HG02943 (cell line): ENCODE measurements around the gene LRP2BP.
"Not testable (repeated sequence)": the region's sequence is repeated elsewhere in the genome, so short reads cannot be mapped to it uniquely, and the experiment has no call there.

Source experiments
- ATAC-seq: cut with Tn5 transposase; IDR thresholded peaks from one replicate; pipeline ENCODE4 v1.9.1; 2021; ENCODE audit warnings: mild to moderate bottlenecking, low read depth, moderate library complexity; ENCODE audit not compliant: unreplicated experiment

The LRP2BP gene

DNA sequence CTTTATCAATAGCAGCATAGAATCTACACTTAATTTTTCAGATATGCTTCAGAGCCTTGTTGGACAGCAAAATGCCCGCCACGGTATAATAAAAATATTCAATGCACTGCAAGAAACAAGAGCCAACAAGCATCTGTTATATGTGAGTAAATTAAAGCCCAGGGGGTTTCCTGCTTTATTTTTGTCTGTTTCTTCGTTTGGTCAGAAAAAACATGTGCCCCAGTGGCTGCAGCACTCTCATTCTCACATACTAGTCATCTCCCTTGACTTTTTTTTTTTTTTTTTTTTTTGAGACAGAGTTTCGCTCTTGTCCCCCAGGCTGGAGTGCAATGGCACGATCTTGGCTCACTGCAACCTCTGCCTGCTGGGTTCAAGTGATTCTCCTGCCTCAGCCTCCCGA is 33.2 kb downstream of the LRP2BP start:
- not testable (repeated sequence) for ATAC-seq

DNA sequence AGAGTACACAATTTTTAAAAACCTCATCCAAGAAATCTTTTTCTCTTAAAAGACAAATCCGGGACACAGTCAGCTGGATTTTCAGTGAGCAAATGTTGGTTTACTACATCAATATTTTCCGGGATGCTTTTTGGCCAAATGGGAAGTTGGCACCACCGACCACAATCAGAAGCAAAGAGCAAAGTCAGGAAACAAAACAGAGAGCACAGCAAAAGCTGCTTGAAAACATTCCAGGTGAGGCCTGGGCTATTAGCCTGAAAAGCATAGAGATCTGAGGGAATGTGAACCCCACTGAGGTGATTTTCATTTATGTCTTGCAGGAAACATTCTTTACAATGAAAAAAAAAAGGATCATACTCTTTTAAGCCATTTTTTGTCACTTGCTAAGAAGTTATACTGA is 33.9 kb downstream of the LRP2BP start:
- no peak for ATAC-seq

DNA sequence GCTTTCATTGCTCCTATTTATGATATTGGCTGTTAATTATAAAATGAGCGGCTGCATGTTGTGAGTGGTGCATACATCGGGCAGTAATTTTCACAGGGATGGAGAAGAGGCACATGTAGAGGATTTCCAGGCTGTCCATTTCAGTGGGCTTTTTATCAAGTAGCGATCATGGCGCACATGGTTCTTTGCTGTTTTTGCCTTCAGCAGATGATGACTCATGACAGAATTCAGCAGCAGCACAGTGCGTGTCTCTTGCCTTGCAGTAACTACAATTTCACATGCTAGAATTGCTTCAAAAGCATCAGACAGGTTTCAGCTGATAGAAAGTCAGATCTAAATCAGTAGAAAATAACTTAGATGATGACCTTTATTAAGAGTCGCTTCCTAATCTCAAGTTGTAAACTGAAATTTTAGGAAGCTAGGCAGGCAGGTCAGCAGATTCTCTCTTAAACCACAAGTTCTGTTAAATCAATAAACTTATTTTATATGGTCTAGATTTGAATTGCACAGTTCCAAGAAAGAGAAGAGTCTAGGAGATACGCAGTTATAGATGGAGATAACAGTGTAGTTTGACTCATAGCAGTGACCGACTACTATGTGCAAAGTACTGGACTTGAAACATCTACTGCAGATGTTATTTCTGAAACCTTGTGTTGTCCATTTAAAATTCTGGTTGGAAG is 35.8 kb downstream of the LRP2BP start:
- ATAC-seq, result no peak

DNA sequence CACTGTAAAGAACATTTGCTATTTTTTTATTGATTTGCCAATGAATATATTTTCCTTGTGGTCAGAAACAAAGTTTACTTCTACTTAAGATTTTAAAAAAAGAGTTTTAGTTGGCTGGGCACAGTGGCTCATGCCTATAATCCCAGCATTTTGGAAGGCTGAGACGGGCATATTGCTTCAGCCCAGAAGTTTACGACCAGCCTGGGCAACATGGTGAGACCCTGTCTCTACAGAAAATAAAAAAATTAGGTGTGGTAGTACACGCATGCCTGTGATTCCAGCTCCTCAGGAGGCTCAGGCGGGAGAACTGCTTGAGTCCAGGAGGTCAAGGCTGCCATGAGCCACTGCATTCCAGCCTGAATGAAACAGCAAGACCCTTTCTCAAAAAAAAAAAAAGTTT is 36.8 kb downstream of the LRP2BP start:
- no peak for ATAC-seq

DNA sequence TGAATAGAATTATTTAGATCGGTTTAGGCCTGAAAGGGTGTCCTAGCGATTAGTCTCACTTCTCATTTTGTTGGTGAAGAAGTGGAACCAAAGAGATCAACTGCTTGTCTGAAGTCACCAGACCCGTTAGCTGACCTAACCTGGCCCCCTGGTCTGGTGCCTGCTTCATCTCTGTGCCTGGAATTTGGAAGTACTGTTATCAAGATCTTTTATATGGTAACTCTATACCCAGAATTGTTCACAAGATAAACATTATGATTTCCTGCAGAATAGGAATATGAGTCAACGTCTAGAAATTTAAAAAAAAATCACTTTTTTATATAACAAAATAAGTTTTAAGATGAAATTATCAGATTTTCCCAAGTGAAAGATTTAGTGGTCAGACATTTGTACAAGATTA is 37.2 kb downstream of the LRP2BP start:
- no peak for ATAC-seq

DNA sequence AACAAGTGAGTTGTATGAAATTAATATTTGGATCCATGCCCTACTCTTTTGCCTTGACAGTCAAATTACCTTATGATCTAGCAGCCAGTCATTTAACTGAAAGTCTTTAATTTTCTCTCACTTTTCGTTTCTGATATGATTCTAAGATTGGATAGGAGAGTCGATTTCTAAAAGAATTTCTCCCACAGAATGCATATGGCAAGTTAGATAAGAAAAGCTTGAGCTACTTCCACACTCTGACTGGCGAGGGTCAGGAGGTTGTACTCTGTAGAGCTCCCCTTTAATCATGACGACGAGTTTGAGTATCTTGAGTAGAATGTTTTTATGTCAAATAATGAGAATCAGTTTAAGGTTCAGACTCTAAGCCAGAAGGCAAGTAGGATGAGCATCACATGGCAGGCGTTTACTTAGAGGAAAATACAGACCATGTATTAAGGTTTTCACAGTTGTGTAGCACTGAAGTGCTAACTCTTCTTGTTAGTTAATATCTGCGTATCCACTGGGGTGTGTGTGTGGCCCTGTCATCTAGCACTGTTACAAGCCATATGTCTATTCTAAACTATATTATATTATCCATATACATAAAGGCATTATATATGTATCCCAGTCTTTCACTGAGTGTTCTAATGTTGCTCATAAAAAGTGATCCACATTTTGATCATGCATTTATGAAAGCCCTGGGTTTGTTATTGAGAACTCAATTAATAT is 37.8 kb downstream of the LRP2BP start:
- no peak for ATAC-seq

DNA sequence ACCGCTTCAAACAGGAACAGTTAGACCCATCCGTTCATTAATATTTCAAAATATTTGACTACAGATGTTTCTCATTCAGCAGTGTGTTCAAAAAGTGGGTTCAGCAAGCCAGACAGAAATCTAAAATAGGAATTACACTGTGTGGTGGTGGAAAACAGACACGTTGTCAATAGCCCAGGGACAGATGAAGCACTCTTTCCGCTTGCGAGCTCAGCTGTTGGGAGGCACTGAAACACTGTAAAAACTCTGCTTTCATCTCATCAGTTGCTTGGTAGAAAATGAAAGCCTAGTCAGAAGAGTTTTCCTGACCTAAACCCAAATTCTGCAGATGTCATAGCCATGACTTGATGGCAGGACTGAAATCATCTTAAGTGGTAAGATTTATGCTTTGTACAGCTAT is 38.5 kb downstream of the LRP2BP start:
- no peak for ATAC-seq

DNA sequence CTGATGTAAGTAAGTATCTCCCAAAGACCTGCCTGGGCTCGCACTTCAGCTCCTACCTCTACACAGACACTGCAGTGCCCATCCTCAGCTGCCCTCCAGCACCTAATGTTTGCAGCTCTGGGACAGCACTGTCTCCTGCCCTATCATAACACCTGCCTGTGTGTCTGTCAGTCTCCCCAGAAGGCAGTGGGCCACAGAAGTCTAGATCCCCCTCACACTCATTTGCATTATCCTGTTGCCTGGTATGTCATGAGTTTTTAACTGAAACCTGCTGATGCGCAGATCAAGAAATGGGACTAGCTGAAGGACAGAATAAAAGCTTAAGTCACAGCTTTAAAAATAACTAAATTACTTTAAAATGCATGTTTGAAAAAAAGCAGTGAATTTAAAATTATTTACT is 43.0 kb downstream of the LRP2BP start:
- ATAC-seq, result no peak

DNA sequence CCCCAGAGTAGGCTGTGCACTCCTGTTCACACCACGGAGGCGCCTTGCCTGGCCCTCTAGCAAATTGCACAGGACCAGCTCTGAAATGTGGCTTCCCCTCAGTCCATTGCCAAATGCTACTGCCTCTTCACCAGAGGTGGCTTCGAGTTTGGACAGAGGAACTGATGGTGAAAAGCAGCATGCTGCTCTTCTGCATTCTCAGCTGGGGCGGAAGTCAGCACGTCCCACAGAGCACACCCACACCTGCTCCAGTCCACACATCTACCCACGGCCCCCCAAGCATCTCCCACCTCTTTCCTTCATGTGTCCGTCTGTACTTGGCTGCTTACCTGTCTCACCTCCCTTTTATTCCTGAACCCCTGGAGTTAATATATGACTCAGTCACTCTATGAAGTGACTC is 43.5 kb downstream of the LRP2BP start:
- no peak for ATAC-seq

DNA sequence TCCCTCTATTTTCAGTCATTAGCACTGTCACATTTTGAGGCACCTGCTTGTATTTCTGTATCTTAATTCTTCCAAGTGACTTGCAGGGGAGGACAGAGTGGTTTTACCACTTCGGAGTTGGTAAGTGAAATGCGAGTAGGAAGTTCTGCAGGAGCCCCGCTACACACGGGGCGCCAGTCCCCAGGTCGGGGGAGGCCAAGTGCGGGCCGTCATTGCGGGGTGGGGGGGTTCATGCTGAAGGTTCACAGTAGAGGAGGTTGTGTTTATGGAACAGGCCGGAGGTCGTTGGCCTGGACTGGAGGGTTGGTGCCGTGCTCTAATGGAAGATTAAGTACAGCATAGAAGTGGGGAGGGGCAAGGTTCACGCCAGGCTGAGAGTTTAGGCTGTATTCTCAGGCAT is 44.0 kb downstream of the LRP2BP start:
- no peak for ATAC-seq

DNA sequence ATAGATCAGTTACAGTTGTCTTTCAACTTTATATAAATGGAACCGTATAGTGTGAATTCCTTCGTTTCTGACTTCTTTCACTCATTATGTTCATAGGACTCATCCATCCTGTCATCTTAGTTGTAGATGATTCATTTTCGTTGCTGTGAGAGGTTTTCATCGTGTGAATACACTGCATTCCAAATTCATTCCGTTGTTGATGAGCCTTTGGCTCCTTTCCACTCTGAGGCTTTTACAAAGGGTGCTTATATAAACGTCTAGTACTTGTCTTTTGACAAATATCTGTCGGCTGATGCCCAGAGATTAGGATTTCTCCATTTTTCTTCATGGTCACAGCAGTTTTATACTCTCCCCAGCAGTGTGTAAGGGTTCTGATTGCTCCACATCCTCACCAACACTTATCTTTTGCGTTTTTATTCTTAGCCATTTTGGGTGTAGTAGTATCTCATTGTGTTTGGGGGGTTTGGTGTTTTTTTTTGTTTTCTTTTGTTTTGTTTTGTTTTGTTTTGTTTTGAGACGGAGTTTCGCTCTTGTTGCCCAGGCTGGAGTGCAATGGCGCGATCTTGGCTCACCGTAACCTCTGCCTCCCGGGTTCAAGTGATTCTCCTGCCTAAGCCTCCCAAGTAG is 48.6 kb downstream of the LRP2BP start:
- no peak for ATAC-seq

DNA sequence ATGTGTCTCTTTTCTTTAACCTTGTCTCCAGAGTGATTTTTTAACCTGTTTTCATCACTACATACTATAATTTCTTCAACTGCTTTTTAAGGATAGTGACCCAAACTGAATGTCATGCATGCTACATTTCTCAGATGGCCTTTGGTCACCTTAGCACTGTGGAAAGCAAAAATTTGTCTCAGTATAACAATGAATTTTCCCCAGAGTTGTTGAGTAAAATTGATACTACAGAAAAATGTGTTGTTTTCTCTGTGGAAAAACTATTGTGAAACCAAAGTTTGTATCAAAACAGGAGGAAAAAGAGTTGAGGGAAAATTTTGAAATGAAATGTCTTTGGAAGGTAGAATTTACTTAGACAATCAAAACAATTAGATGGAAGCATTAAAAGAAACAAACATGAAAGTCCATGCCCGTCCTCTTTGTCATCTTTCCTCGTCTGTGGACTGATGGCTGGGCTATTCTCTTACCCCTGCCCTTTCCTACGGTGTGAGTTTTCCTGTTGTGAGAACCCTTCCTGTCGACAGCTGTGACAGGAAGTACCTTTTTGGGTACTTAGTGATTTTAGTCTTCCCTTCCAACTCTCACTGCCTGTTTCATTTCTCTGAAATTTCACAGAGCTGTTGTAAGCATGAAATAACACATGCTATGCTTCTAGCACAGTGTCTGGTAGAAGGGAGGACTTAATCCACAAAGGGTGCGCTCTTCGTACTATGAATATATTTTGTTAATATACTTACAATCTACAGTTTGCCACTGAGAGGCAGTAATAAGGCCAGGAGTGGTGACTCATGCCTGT is 50.8 kb downstream of the LRP2BP start:
- ATAC-seq, result peak; percentile 56

DNA sequence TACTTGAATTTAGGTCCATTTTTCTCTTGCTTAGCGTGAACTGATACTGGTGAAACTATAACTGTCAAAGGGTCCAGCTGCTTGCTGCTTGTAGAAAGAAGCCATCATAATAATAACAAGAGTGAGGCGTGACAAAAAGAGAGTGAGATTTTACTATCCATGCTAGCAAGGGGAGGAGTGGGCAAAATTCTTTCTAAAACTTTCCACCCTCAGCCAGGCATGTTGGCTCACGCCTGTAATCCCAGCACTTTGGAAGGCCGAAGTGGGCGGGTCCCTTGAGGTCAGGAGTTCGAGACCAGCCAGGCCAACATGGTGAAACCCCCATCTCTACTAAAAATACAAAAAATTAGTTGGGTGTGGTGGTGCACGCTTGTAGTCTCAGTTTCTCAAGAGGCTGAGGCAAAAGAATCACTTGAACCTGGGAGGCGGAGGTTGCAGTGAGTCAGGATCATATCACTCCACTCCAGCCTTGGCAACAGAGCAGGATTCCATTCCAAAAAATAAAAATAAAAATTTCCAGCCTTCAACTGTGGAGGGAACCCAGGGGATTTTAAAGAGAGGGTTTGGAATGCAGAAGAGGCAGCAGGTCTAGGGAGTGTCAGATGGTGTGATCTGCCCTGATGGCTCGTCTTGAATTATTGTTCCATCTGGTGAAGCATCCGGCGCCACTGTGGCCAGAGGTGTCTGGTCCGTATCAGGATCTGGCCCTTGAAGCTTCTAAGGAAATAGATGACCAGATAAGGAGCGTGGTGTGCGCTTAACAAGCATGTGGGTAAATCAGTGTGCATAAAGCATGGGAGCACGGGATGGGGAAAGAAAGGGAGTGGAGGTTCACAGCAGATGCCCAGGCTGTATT is 51.8 kb downstream of the LRP2BP start:
- ATAC-seq, result no peak

DNA sequence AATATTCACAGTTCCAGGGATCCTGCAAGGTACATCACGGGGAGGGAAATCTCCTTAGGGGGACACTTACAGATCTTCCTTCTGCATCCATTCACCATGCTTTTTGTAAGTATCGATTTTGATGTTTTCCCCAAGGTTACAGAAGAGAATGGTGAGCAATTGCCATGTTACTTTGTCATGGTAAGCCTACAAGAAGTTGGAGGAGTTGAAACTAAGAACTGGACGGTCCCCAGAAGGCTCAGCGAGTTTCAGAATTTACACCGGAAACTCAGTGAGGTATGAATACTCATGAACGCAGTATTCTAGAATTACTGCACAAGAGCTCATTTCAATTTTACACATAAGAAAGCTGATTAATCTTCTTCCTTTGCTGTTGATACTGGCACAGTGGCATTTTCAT is 53.9 kb downstream of the LRP2BP start:
- ATAC-seq, result peak; percentile 66

DNA sequence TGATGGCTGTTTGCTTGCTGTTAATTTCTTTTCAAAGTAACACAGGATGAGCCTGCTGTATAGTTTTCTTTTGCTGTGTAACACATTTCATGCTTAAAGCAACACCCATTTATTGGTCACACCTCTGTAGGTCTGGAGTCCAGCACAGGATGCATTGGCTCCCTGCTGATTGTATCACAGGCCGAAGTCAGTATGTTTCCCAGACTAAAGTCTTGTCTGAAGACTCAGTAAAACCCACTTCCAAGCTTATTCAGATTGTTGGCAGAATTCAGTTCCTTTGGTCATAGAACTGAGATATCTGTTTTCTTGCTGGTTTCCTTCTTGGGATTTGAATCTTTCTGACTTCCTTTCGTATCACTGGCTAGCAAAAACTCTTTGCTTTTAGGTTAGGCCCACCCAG is 54.3 kb downstream of the LRP2BP start:
- ATAC-seq, result no peak

DNA sequence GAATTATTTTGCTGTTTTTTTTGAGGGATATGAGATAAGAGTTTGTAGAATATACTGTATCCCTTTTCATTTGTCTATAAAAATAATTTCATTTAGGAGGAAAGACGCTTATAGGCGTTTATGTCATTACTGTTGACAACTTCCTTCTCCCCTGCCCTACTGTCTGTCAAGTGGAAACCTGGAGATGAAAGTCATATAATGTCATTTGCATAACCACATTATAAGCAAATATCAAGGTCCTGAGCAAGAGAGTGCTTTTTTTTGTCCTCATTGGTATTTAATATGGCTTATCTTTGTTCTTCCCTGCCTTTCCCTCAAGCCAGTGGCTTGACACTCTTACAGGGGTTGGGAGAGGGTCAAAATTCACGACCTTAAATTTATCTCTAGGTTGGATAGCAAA is 55.8 kb downstream of the LRP2BP start:
- no peak for ATAC-seq

DNA sequence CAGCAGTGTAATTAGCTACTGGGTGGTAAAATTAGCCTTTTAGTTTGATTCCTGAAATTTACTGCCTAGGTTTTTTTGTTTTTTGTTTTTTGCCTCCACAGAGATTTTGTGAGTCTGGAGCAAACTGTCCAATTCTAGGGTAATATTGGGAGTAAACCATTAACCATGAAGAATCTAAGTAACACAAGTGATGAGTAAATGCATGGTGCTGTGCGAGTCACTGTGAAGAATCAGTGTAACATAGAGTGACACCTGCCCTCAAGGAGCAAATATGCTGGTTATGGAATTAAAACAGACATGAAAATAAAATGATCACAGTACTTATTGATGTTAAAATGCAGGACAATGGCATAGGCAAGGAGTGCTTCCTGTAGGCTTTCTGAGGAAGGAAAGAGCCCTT is 60.1 kb downstream of the LRP2BP start:
- ATAC-seq, result no peak

DNA sequence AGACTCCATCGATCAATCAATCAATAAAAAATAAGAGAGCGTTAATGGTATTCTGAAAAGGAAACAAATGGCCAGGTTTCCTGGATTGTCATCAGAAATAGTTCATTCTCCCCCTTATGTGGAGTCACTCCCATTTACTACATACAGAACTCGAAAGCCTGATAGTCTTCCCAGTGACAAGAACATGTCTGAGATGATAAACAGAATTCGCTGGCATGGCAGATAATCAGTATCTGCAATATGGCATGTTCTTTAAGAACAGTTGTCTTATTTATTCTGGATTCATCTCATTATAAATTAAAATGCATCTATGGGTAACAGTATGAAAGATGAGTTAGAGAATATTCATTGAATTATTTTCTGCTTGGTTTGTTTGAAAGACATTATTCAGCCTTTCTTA is 61.4 kb downstream of the LRP2BP start:
- no peak for ATAC-seq

DNA sequence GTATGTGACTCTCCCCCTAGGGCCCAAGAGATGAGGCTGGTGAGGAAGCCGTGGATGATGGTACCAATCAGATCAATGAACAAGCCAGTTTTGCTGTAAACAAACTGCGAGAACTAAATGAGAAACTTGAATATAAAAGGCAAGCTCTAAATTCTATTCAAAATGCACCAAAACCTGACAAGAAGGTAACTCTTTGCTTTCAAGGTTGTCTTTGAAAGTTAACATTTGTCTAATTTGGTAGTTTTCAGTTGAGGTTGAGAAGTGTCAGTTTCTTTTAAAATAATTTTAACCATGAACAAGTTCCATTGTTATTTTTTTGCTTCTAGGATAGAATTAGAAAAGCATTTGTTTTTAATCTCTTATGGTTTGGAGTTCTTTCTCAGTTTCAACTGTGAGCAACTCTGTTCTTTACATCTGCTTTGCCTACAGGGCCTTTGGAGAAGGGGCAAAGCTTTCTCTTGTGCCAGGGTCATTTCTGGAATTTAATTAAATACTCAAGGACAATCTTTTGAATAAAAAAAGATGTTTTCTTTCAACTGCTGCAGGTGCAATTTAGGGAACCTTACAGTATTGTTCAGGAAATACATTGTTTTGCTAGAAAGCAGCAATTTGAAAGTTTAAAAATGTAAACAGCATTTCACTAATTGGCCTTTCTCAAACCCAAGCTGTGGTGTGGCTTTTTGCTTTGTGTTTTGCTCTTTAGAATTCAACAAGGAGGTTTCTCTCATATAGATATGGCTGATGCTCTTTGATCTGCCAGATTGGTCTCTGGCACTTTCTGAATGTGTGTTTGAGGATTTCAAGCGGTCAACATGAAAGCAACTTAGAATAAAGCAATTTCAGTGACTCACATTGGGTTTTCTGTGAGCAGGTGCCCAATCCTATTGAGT is 62.9 kb downstream of the LRP2BP start:
- peak; percentile 64 for ATAC-seq
